NCI-H82 (cell line): ENCODE data around the gene PKD1.

Source experiments
- DNase-seq: peaks from one replicate; lab custom pipeline; 2025; lab: John Stamatoyannopoulos, UW

The PKD1 gene

GRCh38 chr16:2135770-2136490, at the start of gene PKD1:
PKD1 (minus strand) TSS chr16:2135898; CDS start chr16:2135689, 209 bp downstream.
- DNase-seq, result peak; percentile 92

- no peak for DNase-seq
Measured at GRCh38 chr16:2184962-2185361, 49.3 kb upstream of the PKD1 start.

GRCh38 chr16:2184346-2184745, 48.6 kb upstream of the PKD1 start:
- DNase-seq, result no peak

- no peak for DNase-seq
Measured at GRCh38 chr16:2183671-2184070, 48.0 kb upstream of the PKD1 start.

- DNase-seq, result no peak
Measured at GRCh38 chr16:2181952-2182351, 46.3 kb upstream of the PKD1 start.

- DNase-seq, result peak; percentile 47
Measured at GRCh38 chr16:2180962-2181923, 45.5 kb upstream of the PKD1 start.

GRCh38 chr16:2180461-2180860, 44.8 kb upstream of the PKD1 start:
- no peak for DNase-seq

GRCh38 chr16:2179576-2179975, 43.9 kb upstream of the PKD1 start:
- no peak for DNase-seq

GRCh38 chr16:2179107-2179501, 43.4 kb upstream of the PKD1 start:
- no peak for DNase-seq

- no peak for DNase-seq
Measured at GRCh38 chr16:2178321-2179106, 42.8 kb upstream of the PKD1 start.

- DNase-seq, result no peak
Measured at GRCh38 chr16:2177561-2177960, 41.9 kb upstream of the PKD1 start.

- DNase-seq, result no peak
Measured at GRCh38 chr16:2177101-2177500, 41.4 kb upstream of the PKD1 start.

- no peak for DNase-seq
Measured at GRCh38 chr16:2176047-2176446, 40.3 kb upstream of the PKD1 start.

- DNase-seq, result no peak
Measured at GRCh38 chr16:2175454-2175853, 39.8 kb upstream of the PKD1 start.

- no peak for DNase-seq
Measured at GRCh38 chr16:2174396-2175131, 38.9 kb upstream of the PKD1 start.

GRCh38 chr16:2173916-2174315, 38.2 kb upstream of the PKD1 start:
- DNase-seq, result no peak

GRCh38 chr16:2173366-2173765, 37.7 kb upstream of the PKD1 start:
- no peak for DNase-seq

GRCh38 chr16:2172688-2173335, 37.1 kb upstream of the PKD1 start:
- DNase-seq, result no peak

- no peak for DNase-seq
Measured at GRCh38 chr16:2171601-2172178, 36.0 kb upstream of the PKD1 start.

GRCh38 chr16:2170587-2171435, 35.1 kb upstream of the PKD1 start:
- DNase-seq, result no peak
